Stomach (tissue), 4 donors: ENCODE measurements around the gene ACTR6.

ENCODE experiments used
- POLR2A ChIP-seq, 4 donors: fragments of 450-650 bp; IDR thresholded peaks; one replicate each; pipeline ENCODE4 v1.6.1; 2016; ENCODE audit warnings: antibody characterized with exemption in 4 of 4, control low read depth in 2 of 4, mild to moderate bottlenecking in 1 of 4, moderate library complexity in 1 of 4
- TF ChIP-seq, protein P1 (sequence below), 7 experiments: fragments of 450-650 bp in 4 of 7; fragments of 200-600 bp in 3 of 7; sonication (generic) in 3 of 7; IDR thresholded peaks; one replicate each; pipeline ENCODE4 v1.5.1; 2016 to 2019; ENCODE audit warnings: antibody characterized with exemption in 7 of 7, control low read depth in 2 of 7, mild to moderate bottlenecking in 1 of 7

DNA sequence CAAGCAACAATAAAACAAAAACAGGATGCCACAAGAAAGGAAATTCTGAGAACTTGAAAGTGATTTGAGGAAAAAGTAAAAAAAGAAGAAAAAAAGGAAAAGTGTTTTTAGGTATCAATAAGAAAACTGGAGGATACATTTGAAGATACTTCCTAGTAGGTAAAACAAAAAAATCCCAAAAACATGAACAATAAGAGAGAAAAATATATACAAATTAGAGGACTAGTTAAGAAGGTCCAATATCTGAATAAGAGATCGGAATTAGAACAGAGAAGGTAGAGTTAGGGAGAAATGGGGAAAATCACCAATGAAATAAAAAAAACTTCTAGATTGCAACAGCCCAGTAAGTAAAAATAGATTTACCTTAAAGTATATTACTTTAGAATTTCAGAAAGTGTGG, 57.5 kb downstream of the ACTR6 start:
- TF ChIP-seq, protein P1, sequence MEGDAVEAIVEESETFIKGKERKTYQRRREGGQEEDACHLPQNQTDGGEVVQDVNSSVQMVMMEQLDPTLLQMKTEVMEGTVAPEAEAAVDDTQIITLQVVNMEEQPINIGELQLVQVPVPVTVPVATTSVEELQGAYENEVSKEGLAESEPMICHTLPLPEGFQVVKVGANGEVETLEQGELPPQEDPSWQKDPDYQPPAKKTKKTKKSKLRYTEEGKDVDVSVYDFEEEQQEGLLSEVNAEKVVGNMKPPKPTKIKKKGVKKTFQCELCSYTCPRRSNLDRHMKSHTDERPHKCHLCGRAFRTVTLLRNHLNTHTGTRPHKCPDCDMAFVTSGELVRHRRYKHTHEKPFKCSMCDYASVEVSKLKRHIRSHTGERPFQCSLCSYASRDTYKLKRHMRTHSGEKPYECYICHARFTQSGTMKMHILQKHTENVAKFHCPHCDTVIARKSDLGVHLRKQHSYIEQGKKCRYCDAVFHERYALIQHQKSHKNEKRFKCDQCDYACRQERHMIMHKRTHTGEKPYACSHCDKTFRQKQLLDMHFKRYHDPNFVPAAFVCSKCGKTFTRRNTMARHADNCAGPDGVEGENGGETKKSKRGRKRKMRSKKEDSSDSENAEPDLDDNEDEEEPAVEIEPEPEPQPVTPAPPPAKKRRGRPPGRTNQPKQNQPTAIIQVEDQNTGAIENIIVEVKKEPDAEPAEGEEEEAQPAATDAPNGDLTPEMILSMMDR (IDR thresholded peaks at IDR 0.05), result no peak
- no peak for TF ChIP-seq POLR2A (IDR thresholded peaks at IDR 0.05)
